ENCODE measurements around the gene IL16. TPM values are rescaled to one million over a fixed set of nuclear protein-coding genes. Genes with fewer than 3 reads are reported as not detected.

IL16 gene
- total RNA-seq, 3 donors from 2014 or later (not counting 1 experiment from before 2014, with no cell fraction given), result 98.1 to 153 (median 114) TPM

DNA sequence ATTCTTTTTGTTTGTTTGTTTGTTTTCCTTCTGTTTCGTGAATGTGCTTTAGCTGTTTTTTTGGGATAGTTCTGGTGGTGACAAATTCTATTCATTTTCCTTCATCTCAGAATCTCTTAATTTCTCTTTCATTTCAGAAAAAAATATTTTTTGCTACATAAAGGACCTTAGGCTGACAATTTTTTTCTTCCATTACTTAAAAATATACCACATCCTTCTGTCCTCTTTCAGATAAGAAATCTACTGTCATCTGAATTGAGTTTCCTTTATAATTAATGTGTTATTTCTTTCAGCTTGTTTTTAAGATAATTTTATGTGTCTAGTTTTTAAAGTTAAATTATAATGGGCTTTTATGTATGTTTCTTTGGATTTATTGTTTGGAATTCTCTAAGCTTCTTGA, 47.6 kb downstream of the IL16 start:
- WGBS (ENCODE audit: insufficient coverage), result no CpG with 5 or more reads among the region's 1 CpG
- Histone ChIP-seq H3K36me3 (ENCODE audit: control insufficient read depth, insufficient read depth, low read length) (no peaks in the 10 kb centered on the region), H3K9me3 (ENCODE audit: control insufficient read depth, insufficient read depth, low read length) (no peaks in the 10 kb centered on the region), H3K4me1 (ENCODE audit: control insufficient read depth, insufficient read depth, low read length) (no peaks in the 10 kb centered on the region), H3K27ac (ENCODE audit: low read length) (no peak overlapping the region), H3K27me3 (ENCODE audit: control insufficient read depth, insufficient read depth, low read length) (no peaks in the 10 kb centered on the region), H3K4me3 (ENCODE audit: low read length) (no peak overlapping the region)
- H3K9me3 Mint-ChIP-seq, result peaks cover 4 to 6% of the 10 kb centered on the region in 2 donors
- H3K4me1 Mint-ChIP-seq, result no peaks in the 10 kb centered on the region
- H3K27me3 Mint-ChIP-seq (ENCODE audit: low read depth in 2 of 2), result peaks cover 27 to 45% of the 10 kb centered on the region in 2 donors
- H3K27ac Mint-ChIP-seq, result no peak overlapping the region
- TF ChIP-seq, protein P1, sequence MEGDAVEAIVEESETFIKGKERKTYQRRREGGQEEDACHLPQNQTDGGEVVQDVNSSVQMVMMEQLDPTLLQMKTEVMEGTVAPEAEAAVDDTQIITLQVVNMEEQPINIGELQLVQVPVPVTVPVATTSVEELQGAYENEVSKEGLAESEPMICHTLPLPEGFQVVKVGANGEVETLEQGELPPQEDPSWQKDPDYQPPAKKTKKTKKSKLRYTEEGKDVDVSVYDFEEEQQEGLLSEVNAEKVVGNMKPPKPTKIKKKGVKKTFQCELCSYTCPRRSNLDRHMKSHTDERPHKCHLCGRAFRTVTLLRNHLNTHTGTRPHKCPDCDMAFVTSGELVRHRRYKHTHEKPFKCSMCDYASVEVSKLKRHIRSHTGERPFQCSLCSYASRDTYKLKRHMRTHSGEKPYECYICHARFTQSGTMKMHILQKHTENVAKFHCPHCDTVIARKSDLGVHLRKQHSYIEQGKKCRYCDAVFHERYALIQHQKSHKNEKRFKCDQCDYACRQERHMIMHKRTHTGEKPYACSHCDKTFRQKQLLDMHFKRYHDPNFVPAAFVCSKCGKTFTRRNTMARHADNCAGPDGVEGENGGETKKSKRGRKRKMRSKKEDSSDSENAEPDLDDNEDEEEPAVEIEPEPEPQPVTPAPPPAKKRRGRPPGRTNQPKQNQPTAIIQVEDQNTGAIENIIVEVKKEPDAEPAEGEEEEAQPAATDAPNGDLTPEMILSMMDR (IDR thresholded peaks at IDR 0.05), result no peak
- intact Hi-C loops (cut with micrococcal nuclease), result no loop called here
- ATAC-seq (no peak), DNase-seq (no peak)
- H3K36me3 Mint-ChIP-seq, result peaks cover 36% of the 10 kb centered on the region
- no peak overlapping the region for H3K4me3 Mint-ChIP-seq

DNA sequence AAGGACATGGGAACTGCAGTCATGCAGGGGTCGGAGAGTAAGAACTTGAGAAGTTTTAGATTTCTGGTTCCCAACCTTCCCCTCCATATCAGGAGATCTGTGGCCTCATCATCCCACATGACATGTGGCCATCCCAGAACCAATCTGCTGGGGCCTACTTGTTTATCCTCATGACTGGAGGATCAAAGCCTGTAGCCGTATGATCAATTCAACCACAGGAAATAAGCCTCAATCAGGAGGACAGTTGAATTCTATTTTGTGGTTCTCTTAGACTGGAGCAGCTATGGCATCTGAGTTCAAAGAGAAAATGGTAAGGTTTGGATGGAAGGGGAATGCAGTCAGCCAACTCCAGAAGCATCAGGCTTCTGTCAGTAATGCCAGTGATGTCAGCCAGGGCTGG, 57.2 kb downstream of the IL16 start:
- H3K4me1 Mint-ChIP-seq, result no peaks in the 10 kb centered on the region
- no peak for ATAC-seq
- no peaks in the 10 kb centered on the region for H3K36me3 ChIP-seq (ENCODE audit: control insufficient read depth, insufficient read depth, low read length)
- H3K4me3 ChIP-seq (ENCODE audit: low read length), result no peak overlapping the region
- DNase-seq, result no peak
- TF ChIP-seq, protein P1 (IDR thresholded peaks at IDR 0.05), result no peak
- 24% methylated on average over 1 of the region's 2 CpGs for WGBS (ENCODE audit: insufficient coverage)
- peaks cover 27 to 42% of the 10 kb centered on the region in 2 donors for H3K27me3 Mint-ChIP-seq (ENCODE audit: low read depth in 2 of 2)
- H3K9me3 ChIP-seq (ENCODE audit: control insufficient read depth, insufficient read depth, low read length), result no peaks in the 10 kb centered on the region
- no peaks in the 10 kb centered on the region for H3K9me3 Mint-ChIP-seq
- H3K4me3 Mint-ChIP-seq, result no peak overlapping the region
- no peaks in the 10 kb centered on the region for H3K36me3 Mint-ChIP-seq
- no peaks in the 10 kb centered on the region for H3K27me3 ChIP-seq (ENCODE audit: control insufficient read depth, insufficient read depth, low read length)
- intact Hi-C loops (cut with micrococcal nuclease), result no loop called here
- H3K4me1 ChIP-seq (ENCODE audit: control insufficient read depth, insufficient read depth, low read length), result no peaks in the 10 kb centered on the region
- H3K27ac ChIP-seq (ENCODE audit: low read length), result no peak overlapping the region
- H3K27ac Mint-ChIP-seq, result no peak overlapping the region

DNA sequence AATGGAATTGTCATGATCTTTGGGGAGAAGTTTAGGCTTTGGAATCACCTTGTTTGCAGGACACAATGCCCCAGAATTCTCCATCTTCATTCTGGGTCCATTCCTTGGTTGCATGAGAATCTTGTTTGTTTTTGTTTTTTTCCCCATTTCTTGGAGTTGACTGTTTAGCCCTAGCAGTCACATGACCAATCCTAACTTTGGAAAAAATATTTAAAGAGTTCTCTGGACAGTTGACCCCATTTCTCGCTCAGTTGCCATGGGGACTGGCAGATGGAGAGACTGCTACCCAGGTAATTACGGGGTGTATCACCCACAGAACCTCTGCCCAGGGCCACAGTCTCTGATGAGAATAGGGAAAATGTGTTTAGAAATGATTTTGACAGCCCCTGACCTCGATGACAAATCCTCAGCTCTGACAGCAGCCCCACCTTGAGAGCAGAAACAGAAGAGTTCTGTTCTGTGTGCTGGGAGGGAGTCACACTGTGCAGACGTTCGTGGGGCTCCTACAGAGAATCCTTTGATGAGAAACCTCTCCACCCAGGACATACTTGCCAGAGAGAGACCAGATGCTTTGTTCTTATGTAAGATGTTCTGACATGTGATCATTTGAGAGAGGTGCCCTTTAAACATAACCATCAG, 57.7 kb downstream of the IL16 start:
- TF ChIP-seq, protein P1 (IDR thresholded peaks at IDR 0.05), result no peak
- H3K27ac Mint-ChIP-seq, result no peak overlapping the region
- no peaks in the 10 kb centered on the region for H3K36me3 Mint-ChIP-seq
- H3K27ac ChIP-seq (ENCODE audit: low read length), result no peak overlapping the region
- H3K36me3 ChIP-seq (ENCODE audit: control insufficient read depth, insufficient read depth, low read length), result no peaks in the 10 kb centered on the region
- no peaks in the 10 kb centered on the region for H3K9me3 ChIP-seq (ENCODE audit: control insufficient read depth, insufficient read depth, low read length)
- ATAC-seq (no peak), DNase-seq (no peak)
- H3K27me3 Mint-ChIP-seq (ENCODE audit: low read depth in 2 of 2), result peaks cover 27 to 39% of the 10 kb centered on the region in 2 donors
- WGBS (ENCODE audit: insufficient coverage), result 75% methylated on average over 3 of the region's 5 CpGs
- H3K9me3 Mint-ChIP-seq, result no peaks in the 10 kb centered on the region
- H3K4me1 ChIP-seq (ENCODE audit: control insufficient read depth, insufficient read depth, low read length), result no peaks in the 10 kb centered on the region
- no peaks in the 10 kb centered on the region for H3K4me1 Mint-ChIP-seq
- intact Hi-C loops (cut with micrococcal nuclease), result no loop called here
- H3K27me3 ChIP-seq (ENCODE audit: control insufficient read depth, insufficient read depth, low read length), result no peaks in the 10 kb centered on the region
- no peak overlapping the region for H3K4me3 Mint-ChIP-seq
- H3K4me3 ChIP-seq (ENCODE audit: low read length), result no peak overlapping the region

DNA sequence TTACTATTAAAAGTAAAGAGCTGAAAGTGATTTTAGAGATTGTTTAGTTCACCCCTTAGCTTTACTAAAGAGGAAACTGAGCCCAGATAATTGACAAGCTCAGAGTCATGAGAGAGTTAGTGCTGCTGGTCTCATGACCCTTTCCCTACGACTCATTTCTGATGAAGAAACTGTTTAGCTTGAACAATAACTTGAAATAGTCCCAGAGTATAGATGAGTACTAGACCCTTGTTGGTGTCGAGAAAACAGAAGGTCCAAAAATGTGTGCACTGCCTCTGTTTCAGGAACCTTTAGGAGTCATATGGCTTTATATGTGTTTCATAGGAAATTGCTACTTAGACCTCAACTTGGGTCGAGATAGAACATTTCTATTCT, 58.2 kb downstream of the IL16 start:
- intact Hi-C loops (cut with micrococcal nuclease), result no loop called here
- H3K36me3 Mint-ChIP-seq, result no peaks in the 10 kb centered on the region
- TF ChIP-seq, protein P1 (IDR thresholded peaks at IDR 0.05), result no peak

More for the DNA sequence above, 58.2 kb downstream of the IL16 start:
- no peaks in the 10 kb centered on the region for H3K4me1 Mint-ChIP-seq
- no peak overlapping the region for H3K4me3 ChIP-seq (ENCODE audit: low read length)
- no peak for DNase-seq
- 82% methylated on average over 3 of the region's 3 CpGs for WGBS (ENCODE audit: insufficient coverage)
- no peaks in the 10 kb centered on the region for H3K27me3 ChIP-seq (ENCODE audit: control insufficient read depth, insufficient read depth, low read length)
- H3K27ac Mint-ChIP-seq, result no peak overlapping the region
- H3K36me3 ChIP-seq (ENCODE audit: control insufficient read depth, insufficient read depth, low read length), result no peaks in the 10 kb centered on the region
- H3K9me3 Mint-ChIP-seq, result no peaks in the 10 kb centered on the region
- H3K4me3 Mint-ChIP-seq, result no peak overlapping the region
- ATAC-seq, result no peak
- no peak overlapping the region for H3K27ac ChIP-seq (ENCODE audit: low read length)
- no peaks in the 10 kb centered on the region for H3K9me3 ChIP-seq (ENCODE audit: control insufficient read depth, insufficient read depth, low read length)
- H3K27me3 Mint-ChIP-seq (ENCODE audit: low read depth in 2 of 2), result peaks cover 27 to 35% of the 10 kb centered on the region in 2 donors
- no peaks in the 10 kb centered on the region for H3K4me1 ChIP-seq (ENCODE audit: control insufficient read depth, insufficient read depth, low read length)

All from natural killer cell (primary cell).